ENCODE results near the gene PSMA1. TPM values are rescaled to one million over a fixed set of nuclear protein-coding genes. Genes with fewer than 3 reads are reported as not detected.

PSMA1 gene
- total and polyA plus RNA-seq, 2 of the 13 experiments (the other 11 are each of a cell fraction or from before 2014, with no cell fraction given) = 188 to 229 TPM

GRCh38 chr11:14499560-14500180, 20.5 kb downstream of the PSMA1 start, which contains the start of gene COPB1:
Gene COPB1, minus strand, starts transcription at chr11:14499811. Its CDS starts 883 bp downstream, at chr11:14498928.
- FAIRE-seq = peak; percentile 60
- H3K4me2 ChIP-seq (ENCODE audit: low read depth, low read length) = peak within 1 kb of the TSS; percentile 81
- H3K4me1 ChIP-seq (ENCODE audit: insufficient read depth, low read length) = peaks cover 32% of the 10 kb centered on the region
- H4K20me1 ChIP-seq (ENCODE audit: insufficient read depth, low read length) = peaks cover 5% of the 10 kb centered on the region; the same call in 1 of the 2 replicates
- peak; percentile 87 for DNase-seq (ENCODE audit: low spot score)
- no TSS peak for BruUV-seq (replicated peaks)
- ChIA-PET POLR2A (interaction anchor here (0.5 to 3.6 kb wide), 12 partner anchors 12 to 1364 kb away, joined by 3 to 17 read pairs (median 3); partner anchors contain the start of gene PSMA1), CTCF (ENCODE audit: low intra/inter-chr PET ratio, low total read pairs) (no interaction called here)
- intact Hi-C loops (cut with micrococcal nuclease; ENCODE audit: unreplicated experiment) (loop anchor here (2.0 kb wide), 1 partner anchor 31 kb away; no protein-coding TSS in a partner anchor), in situ Hi-C loops (cut with HindIII; ENCODE audit: extremely low pct_ligation_motif_present, low pct_unique_long_range_greater_than_20kb) (no loop called here)
- peak; percentile 97 for ATAC-seq
- 1% methylated on average over 15 of the region's 37 CpGs for WGBS (ENCODE audit: low lambda C conversion rate)
- peak within 1 kb of the TSS; percentile 92 for H3K9ac ChIP-seq (ENCODE audit: insufficient read depth, low read depth, low read length)
- peaks cover 33% of the 10 kb centered on the region for H3K79me2 ChIP-seq (ENCODE audit: insufficient read depth, low read length)
- H3K4me3 ChIP-seq (replicated peaks in 1 of 3; ENCODE audit: insufficient read depth in 1 of 3, low read depth in 2 of 3, low read length in 3 of 3) = peak within 1 kb of the TSS; percentile 78 to 99 (median 92)
- H3K27me3 ChIP-seq (ENCODE audit: control insufficient read depth in 1 of 2, insufficient read depth in 2 of 2, low read length in 2 of 2) = no peaks in the 10 kb centered on the region; a peak in 1 of 5 replicates
- no peaks in the 10 kb centered on the region for H3K9me3 ChIP-seq (ENCODE audit: low read length)
- H2AFZ ChIP-seq (ENCODE audit: low read length) = peak within 1 kb of the TSS; percentile 73
- H3K27ac ChIP-seq (ENCODE audit: extremely low read length, insufficient read depth, low read length) = peak within 1 kb of the TSS; percentile 92
- peaks cover 1 to 29% of the 10 kb centered on the region in 2 experiments; a peak in 4 of 5 replicates for H3K36me3 ChIP-seq (replicated peaks in 1 of 2; ENCODE audit: control insufficient read depth in 1 of 2, insufficient read depth in 2 of 2, low read length in 2 of 2)
- TF ChIP-seq CREM (IDR thresholded peaks at IDR 0.05) = peak; percentile 80
- TF ChIP-seq CREM (CRISPR knock-in tag; IDR thresholded peaks at IDR 0.05) = no peak
- peak; percentile 62; the same call in 1 of the 2 replicates for TF ChIP-seq MEIS2 (CRISPR knock-in tag; IDR thresholded peaks at IDR 0.05)
- no peak for TF ChIP-seq ATAD3A (CRISPR knock-in tag; IDR thresholded peaks at IDR 0.05)
- TF ChIP-seq MLXIP (CRISPR knock-in tag; IDR thresholded peaks at IDR 0.05; ENCODE audit: borderline replicate concordance) = 0 out of 2 replicates have a peak, but pooled peaks have one; percentile 11
- TF ChIP-seq MYC (CRISPR knock-in tag; IDR thresholded peaks at IDR 0.05; ENCODE audit: borderline replicate concordance) = peak; percentile 68; the same call in 1 of the 2 replicates
- peak; percentile 29; the same call in 1 of the 2 replicates for TF ChIP-seq TSC22D2 (CRISPR knock-in tag; IDR thresholded peaks at IDR 0.05; ENCODE audit: borderline replicate concordance)
- TF ChIP-seq POLR2G (IDR thresholded peaks at IDR 0.05; ENCODE audit: low read depth, low read length) = peak; percentile 97
- peak in 1 of 2 experiments; percentile 43; a peak in 2 of 4 replicates for TF ChIP-seq KLF16 (CRISPR knock-in tag; IDR thresholded peaks at IDR 0.05)
- peak; percentile 93 for TF ChIP-seq ZNF891 (CRISPR knock-in tag; IDR thresholded peaks at IDR 0.05)
- TF ChIP-seq ARID4A (CRISPR knock-in tag; IDR thresholded peaks at IDR 0.05; ENCODE audit: borderline replicate concordance) = peak; percentile 91
- TF ChIP-seq ZNF776 (CRISPR knock-in tag; IDR thresholded peaks at IDR 0.05) = 0 out of 2 replicates have a peak, but pooled peaks have one; percentile 49
- TF ChIP-seq RBM39 (IDR thresholded peaks at IDR 0.05; ENCODE audit: low read depth, low read length, poor library complexity, severe bottlenecking) = peak; percentile 52
- peak; percentile 76 for TF ChIP-seq SP4 (CRISPR knock-in tag; IDR thresholded peaks at IDR 0.05)
- peak; percentile 60 for TF ChIP-seq FOXO1 (CRISPR knock-in tag; IDR thresholded peaks at IDR 0.05)
- peak; percentile 81 for TF ChIP-seq GATA4 (IDR thresholded peaks at IDR 0.05; ENCODE audit: borderline replicate concordance, low read depth)
- TF ChIP-seq RBM22 (optimal IDR thresholded peaks at IDR 0.05; ENCODE audit: low read length) = no peak
